Activated CD8-positive, alpha-beta memory T cell treated with anti-CD3 and anti-CD28 coated beads for 24 hours (primary cell): ENCODE measurements around the gene CGNL1.

Source experiments
- DNase-seq: peaks from one replicate; pipeline ENCODE4 v3.0.0-alpha.2; 2020

The CGNL1 gene

DNA sequence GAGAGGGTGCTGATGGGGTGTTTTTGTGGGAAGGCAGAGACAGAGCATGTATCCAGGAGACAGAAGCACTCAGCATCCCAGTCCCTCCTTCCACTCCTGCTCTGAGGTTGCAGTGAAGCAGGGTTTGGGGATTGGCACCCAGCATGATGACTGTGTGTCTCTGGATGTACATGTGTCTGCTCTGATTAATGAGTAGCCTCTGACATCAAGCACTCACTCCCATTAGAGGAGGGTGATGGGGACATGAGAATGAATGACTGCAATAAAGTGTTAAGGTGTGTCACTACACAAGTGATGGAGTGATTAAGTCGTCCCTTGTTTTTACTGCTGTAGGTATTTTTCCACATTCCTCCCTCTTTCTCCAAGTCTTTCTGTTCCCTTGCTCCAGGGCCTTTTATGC lies 205.8 kb downstream of the CGNL1 start:
- no peak for DNase-seq

DNA sequence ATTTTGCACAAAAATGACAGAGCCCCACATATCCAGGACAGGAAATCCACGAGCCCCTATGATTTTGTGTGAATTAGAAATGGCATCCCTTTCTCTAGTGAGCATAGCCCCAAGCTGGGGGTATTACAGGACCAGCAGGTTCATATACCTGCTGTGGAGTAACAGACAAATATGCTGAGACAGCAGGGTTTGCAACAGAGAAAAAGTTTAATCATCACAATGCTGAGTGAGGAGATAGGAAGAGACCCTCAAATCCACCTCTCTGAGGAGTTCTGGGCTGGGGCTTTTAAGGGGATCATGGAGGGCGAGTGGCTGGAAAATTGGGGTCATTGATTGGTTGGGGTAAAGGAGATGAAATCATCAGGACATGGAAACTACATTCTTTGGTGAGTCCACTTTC lies 207.0 kb downstream of the CGNL1 start:
- no peak for DNase-seq

DNA sequence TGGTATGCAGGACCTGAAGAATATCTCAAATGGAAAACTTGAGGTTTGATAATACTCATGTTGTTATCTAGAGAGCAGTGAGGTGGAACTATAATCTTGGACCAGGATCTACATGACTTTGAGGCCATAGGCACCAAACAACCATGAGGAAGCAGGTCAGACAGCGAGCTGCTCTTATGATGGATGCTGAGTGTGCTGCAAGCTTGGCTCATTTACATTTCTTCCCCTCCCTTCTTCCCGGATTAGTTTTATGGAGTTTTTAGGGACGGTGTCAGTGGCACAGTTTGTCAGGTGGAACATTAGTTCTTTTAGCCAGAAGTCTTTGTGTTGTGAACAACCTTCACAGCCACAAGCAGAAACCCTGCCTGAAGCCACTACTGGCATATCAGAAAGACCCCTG lies 207.4 kb downstream of the CGNL1 start:
- DNase-seq: no peak

DNA sequence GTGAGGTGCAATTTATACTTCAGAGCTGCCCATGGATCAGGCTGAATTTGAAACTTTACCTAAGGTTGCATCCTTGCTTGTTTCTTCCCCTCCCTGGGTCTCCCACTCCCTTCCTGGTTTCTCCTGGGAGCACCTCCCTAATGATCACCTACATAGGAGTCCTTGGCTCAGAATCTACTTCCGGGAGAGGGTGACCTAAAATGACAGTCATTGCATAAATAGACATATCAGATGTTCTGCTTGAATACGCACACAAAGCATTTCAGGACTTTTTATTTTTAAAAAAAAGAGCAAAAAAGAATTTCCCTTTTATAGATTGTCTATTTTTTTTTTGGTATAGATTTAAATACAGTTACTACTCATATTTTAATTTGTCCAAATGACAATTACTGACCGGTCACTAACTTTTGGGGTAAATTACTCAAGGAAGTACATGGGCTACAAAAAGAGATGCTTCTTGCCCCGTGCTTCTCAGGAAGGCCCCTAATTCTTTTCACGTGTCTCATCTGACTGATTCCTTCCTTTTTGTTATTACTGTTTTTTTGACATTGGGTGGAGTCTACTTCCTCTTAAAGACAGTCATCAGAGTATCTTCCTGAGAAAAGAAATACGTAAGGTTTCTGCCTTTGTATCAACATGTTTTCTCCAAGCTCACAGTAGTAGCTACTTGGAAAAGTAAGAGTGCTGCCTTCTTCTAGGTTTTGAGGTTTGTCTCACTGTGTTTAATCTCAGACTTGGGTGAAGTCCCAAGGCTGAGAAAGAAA lies 210.5 kb downstream of the CGNL1 start:
- DNase-seq: no peak

DNA sequence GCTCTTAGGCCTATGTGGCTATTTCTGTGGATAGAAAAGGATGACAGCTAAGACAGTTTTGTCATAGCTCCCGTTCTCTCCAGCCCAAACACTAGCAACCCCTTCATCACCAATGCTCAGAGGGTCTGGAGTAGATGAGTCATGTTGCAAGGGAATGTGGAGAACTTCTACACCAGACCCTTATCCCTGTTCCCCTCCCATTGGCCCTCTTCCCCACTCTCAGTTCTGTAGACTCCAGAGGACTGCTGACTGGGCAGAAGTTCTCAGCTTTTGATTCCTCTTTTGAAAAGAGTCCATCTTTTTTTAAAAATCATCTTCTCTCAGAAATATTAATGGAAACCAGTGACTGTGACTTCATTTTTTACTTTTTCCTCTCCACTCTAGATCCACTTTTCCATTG lies 213.0 kb downstream of the CGNL1 start:
- DNase-seq: no peak

DNA sequence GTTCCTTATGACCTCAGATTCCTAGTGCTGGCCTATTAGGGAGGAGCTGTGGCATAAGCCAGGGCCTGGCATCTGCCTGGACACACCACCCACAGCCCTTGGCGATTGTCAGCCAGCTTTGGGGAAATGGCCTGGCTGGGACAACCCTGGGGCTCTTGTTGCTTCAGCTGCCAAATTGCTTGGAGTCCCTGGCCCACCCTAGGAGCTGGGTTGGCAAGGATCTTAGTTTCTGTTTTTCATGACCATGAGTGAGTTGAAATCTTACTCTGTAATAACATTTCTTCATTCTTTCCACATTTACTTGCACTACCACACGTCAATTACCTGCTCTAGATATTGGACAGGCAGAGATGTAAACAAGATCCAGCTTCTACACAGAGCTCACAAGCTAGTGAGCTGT lies 213.4 kb downstream of the CGNL1 start:
- no peak for DNase-seq

DNA sequence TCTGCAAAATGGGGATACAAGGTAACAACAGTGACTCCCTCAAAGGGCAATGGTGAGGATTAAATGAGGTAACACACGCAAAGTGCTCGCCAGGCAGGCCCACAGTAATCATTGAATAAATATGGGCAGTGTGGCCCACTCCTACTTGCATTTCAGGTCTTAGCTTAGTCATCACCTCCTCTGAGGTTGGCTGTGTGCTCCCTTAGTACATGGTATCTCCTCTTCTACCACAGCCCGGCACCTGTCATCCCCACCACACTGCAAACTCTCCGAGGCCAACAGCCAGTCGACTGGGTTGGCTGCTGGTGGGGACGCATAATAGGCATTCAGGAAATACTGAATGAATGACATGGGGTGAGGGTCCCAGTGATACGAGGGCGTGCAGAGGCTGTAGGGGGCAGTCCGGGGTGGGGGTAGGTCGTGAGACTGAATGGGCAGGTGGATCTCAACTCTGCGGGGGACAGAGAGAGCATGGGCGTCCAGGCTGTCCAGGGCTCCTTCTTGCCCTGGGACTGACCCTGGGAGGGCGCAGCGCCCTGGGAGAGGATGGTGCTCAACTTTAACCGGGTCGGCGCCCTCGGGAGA lies 215.0 kb downstream of the CGNL1 start:
- no peak for DNase-seq

DNA sequence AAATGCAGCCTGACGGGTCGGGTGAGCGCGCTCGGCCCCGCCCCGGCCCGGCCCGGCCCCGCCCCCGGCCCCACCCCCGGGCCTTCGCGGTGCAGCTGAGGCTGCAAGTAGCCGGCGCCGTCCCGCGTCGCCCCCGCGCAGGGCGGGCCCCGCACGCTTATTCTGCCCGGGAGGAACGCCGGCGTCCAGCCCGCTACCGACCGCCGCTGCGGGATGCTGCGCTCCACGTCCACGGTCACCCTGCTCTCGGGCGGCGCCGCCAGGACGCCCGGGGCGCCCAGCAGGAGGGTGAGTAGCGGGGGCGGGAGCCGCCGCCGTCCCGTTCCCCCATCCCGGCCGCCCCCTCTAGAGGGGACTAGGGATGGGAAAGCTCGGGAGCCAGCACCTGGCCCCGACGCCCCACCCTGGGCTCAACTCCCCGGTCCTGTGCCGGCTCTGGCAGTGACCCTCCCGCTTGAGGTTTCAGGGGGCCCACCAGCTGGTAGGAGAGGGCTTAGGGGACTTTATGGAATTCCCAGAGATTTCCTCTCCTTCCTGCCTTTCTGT lies 215.6 kb downstream of the CGNL1 start, which contains the start of gene MYZAP:
MYZAP (plus strand) TSS at position 83 of the 546 bp plus-strand sequence; CDS start at position 214, 131 bp downstream.
- DNase-seq: peak; percentile 57

DNA sequence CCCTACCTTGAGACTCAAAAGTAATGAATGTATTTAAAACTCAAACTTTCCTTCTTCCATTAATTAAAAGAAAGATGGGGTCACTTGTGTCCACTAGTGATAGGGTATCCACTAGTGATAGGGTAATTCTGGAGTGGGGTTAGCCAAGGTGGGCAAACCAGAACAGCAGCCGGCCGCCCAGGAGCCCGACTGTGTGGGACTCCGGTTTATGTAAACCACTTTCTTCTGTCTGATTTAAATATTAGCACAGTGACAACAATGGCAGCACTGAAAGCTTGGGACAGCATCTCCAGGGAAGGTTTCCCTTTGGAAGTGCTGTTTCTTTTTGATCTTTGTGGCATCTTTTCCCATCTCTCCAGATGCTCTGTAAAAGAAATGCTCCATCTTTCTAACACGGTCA lies 216.1 kb downstream of the CGNL1 start:
- no peak for DNase-seq

DNA sequence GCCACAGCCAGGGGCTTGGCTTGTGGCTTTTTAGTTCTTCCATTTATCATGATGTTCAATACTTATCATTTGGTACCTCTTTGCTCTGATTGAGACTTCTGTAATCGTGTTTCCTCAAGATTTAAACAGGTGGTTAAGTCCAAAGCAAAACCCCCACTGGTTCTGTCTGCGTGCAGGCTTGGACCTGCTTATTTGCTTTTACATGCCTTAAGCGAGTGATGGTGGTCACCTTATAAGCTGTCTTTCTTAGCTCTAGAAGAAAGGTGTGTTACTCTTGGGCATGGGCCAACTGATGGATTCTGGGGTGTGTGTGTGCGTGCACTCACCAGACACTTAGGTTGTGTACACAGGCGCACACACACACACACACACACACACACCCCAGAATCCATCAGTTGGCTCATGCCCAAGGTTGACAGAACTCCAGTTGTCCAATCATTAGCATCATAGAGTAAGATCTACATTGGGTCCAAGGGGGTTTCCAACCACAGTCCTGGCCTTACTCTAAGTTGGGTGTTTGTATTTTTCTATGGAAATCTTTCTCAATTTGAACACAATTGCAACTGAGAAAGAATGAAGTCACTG lies 216.6 kb downstream of the CGNL1 start:
- no peak for DNase-seq

DNA sequence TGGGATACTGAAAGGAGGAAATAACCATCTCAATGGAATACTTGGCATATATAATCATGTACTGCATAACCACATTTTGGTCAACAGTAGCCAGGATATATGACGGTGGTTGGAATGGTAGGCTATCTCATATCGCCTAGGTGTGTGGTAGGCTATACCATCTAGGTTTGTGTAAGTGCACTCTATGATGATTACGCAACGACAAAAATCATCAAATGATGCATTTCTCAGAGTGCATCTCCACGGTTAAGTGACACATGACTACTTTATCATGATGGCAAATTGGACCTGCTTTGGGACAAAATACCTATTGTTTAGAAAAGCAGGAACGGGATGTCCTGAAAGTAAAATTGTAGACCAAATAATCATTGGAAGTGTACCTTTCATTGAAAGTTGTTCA lies 218.2 kb downstream of the CGNL1 start:
- no peak for DNase-seq

DNA sequence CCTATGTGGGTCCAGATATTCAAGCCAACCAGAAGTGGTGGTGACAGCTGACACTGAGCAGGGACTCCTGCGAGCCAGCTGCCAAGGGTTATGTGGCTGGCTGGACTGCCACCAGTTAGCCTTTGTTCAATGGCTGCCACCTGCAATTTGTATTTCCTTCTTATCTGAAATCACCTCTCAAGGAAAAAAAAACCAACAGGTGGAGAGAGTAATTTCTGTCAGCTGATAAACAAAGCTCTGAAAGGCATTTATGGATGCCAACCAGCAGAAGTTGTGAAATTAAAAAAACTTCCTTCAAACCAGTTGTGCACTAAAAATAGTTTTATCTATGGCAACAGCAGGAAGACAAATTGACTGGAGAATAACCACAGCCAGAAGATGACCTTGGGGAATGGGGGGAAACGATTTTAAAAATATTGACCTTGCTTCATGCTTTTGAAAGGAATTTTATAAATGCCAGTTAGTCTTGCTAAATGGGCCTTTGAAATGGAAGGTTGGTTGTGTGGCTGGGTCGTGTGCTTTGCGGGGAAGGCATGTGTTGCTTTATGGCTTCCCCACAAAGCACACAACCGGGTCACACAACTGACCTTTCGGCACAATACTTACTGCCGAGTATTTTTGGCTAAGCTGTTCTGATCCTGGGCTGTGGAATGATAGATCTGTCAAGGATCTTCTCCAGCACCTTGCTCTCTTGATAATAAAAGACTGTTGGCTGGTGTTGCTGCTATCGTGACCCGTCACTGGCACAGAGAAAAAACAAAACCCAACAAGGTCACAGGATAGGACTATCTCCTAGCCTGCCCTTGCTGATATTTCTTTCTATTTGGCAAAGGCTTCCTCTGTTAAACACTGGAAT lies 218.9 kb downstream of the CGNL1 start:
- DNase-seq: no peak

DNA sequence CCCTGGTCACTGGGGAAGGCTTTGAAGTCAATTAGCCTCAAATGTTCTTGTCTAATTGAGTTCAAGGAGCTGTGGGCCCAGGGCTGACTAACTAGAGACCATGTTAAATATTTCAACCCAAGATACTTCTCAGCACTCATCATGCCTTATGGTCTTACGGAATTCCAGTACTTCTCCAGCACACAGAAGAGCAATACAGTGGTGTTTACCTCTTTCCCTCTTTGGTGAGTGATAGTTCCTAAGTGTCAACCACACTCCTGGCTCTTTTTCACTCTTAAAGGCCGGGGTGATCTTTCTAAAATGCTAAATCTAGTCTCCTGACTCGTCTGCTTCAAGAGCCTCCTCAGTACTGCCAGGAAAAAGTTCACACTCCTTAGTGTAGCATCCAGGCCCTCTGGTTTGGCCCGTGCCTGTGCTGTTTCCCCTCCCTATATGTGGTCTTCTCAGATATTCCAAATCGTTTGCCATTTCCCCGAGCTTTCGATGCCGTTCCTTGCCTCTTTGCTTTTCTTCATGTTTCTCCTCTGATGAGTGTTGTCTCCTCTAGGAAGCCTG lies 220.1 kb downstream of the CGNL1 start:
- no peak for DNase-seq

DNA sequence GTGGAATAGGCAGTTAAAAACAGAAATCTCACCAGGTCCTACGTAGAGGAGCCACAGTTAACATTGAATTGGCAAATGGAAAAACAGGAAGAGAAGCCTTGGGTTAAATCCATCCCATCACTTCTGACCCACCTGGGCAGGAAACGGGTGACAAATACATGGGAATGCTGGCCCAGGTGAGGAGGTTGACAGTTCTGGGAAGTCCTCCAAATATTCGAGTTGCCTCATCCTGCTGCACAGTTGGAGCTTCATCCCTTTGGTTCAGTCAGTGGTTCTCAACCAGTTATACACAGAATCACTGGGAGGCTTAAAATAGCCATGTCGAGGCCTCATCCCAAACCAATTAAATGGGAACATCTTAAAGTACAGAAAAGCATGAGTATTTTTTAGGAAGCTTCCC lies 220.7 kb downstream of the CGNL1 start:
- no peak for DNase-seq

DNA sequence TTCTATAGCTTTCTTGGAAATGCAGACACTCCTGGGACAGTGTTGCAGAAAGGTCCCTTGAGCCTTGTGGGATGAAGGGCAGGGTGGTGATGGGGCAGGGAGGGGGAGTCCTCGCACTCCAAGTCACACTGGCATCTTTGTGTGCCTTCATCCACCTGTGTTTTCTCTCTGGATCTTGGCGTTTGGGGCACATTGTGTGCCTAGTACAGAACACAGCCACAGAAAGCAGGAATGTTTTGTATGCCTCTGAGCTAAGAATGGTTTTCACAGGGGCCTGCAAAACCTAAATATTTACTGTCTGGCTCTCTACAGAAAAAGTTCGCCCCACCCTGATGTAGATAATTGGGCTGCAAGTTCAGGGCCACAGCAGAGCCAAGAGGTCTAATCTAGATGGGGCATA lies 221.1 kb downstream of the CGNL1 start:
- DNase-seq: no peak

DNA sequence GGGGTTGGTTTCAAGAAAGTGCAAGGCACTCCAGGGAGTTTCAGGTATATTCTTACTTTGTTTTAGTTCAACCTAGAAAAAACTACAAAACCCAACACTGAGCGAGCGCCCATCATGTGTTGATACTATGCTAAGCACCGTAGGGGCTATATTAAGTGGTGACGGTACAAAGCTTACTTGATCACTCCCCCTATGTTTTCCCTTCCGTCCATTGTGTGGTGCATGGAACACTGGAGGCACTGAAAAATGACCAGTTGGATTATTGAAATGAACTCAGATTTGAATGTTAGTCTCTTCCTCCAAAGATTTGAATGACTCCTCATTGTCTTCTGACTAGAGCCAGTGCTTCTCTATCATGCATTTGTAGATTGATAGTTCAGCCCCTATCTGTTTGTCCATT lies 222.0 kb downstream of the CGNL1 start:
- DNase-seq: no peak

DNA sequence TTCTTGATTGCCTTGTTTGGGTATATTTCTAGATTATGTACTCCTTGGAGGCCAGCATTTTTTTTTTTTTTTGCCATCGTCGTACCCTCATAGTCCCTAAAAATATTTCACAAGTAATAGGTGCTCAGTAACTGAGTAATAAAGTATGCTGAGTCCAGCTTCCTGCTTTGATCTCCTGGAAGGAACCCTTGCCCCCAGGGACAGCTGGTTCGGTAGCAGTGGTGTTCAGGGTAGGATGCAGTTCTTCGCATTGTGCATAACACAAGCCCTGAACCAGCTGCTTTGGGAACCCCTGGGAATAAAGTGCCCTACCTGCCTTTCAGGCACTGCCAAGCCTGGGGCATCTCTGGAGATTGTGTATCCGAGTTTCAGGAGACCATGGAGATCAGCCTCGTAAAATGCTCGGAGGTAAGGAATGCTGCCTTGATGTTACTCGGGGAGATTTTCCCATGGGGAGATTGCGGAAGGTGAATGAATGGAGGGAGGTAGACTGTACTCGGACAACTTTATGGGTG lies 223.0 kb downstream of the CGNL1 start:
- DNase-seq: no peak

DNA sequence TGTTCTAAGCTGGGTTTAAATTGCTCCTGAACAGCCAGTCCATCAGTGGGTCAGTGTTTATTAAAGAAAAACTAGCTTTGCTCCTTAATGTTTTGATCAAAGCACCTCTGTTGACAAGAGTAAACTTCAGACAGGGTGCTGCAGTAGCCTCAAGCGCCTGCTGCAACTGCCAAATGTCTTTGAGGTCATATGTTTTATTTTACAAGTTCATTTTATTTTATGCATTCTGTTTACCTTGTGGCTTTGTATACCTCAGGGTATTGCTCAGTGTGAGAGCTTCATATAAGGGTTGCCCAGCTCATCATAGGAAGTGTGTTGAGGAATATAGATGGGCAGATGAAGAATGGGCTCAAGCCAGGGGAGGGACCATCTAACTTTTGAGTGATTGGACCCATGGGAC lies 223.9 kb downstream of the CGNL1 start:
- DNase-seq: no peak
